Progenitor cell of endocrine pancreas (in vitro differentiated cells): ENCODE results near the gene PACC1. TPM values are rescaled to one million over a fixed set of nuclear protein-coding genes. Genes with fewer than 3 reads are reported as not detected.

Experiments
- DNase-seq: peaks from one replicate; pipeline ENCODE4 v3.0.0; 2021; ENCODE audit warnings: low spot score; ENCODE audit not compliant: unreplicated experiment
- H3K27ac Mint-ChIP-seq: 2 replicates; pipeline ENCODE4 v1.8.0; 2021; ENCODE audit warnings: mild to moderate bottlenecking, moderate library complexity, mixed read lengths
- H3K27me3 Mint-ChIP-seq: 2 replicates; pipeline ENCODE4 v1.8.0; 2021; ENCODE audit warnings: mixed read lengths
- H3K36me3 Mint-ChIP-seq: 2 replicates; pipeline ENCODE4 v1.8.0; 2022; ENCODE audit warnings: mixed read lengths; ENCODE audit not compliant: insufficient read depth
- H3K4me1 Mint-ChIP-seq: 2 replicates; pipeline ENCODE4 v1.8.0; 2021; ENCODE audit warnings: low read depth, mixed read lengths
- H3K4me3 Mint-ChIP-seq: 2 replicates; pipeline ENCODE4 v1.8.0; 2021; ENCODE audit warnings: low read depth, mild to moderate bottlenecking, moderate library complexity, mixed read lengths
- H3K9me3 Mint-ChIP-seq: 2 replicates; pipeline ENCODE4 v1.8.0; 2021; ENCODE audit warnings: low read depth, mixed read lengths
- CTCF ChIP-seq: fragments of 200-600 bp; sonication (generic); IDR thresholded peaks from one replicate; pipeline ENCODE4 v1.5.0; 2021; ENCODE audit warnings: antibody characterized with exemption, mild to moderate bottlenecking; ENCODE audit not compliant: unreplicated experiment
- total RNA-seq: library from RNA; stranded (reverse); gene quantifications from 2 replicates; pipeline ENCODE4 v1.2.1, GENCODE V29; 2021

Gene PACC1
- total RNA-seq, 1 donor from 2014 or later, result 24.5 TPM

GRCh38 chr1:212432272-212432660 lies 17.6 kb upstream of the PACC1 start:
- Mint-ChIP-seq H3K36me3 (peaks cover 2% of the 10 kb centered on the region), H3K4me1 (peaks cover 20% of the 10 kb centered on the region), H3K27ac (peak overlapping the region; percentile 33), H3K9me3 (no peaks in the 10 kb centered on the region), H3K4me3 (peak overlapping the region; percentile 62), H3K27me3 (no peaks in the 10 kb centered on the region)
- TF ChIP-seq CTCF, result no peak
- DNase-seq, result no peak

GRCh38 chr1:212431644-212432043 lies 17.0 kb upstream of the PACC1 start:
- Mint-ChIP-seq H3K27ac (no peak overlapping the region), H3K4me3 (peak overlapping the region; percentile 32), H3K27me3 (no peaks in the 10 kb centered on the region), H3K36me3 (peaks cover 2% of the 10 kb centered on the region), H3K9me3 (no peaks in the 10 kb centered on the region), H3K4me1 (peaks cover 20% of the 10 kb centered on the region)
- TF ChIP-seq CTCF, result no peak
- no peak for DNase-seq

GRCh38 chr1:212430955-212431394 lies 16.3 kb upstream of the PACC1 start:
- peaks cover 20% of the 10 kb centered on the region for H3K4me1 Mint-ChIP-seq
- no peak for TF ChIP-seq CTCF
- DNase-seq, result no peak
- peak overlapping the region; percentile 32 for H3K4me3 Mint-ChIP-seq
- peaks cover 2% of the 10 kb centered on the region for H3K36me3 Mint-ChIP-seq
- H3K9me3 Mint-ChIP-seq, result no peaks in the 10 kb centered on the region
- no peaks in the 10 kb centered on the region for H3K27me3 Mint-ChIP-seq
- H3K27ac Mint-ChIP-seq, result no peak overlapping the region

GRCh38 chr1:212430416-212430815 lies 15.7 kb upstream of the PACC1 start:
- peaks cover 2% of the 10 kb centered on the region for H3K36me3 Mint-ChIP-seq
- no peak for DNase-seq
- H3K27ac Mint-ChIP-seq, result no peak overlapping the region
- H3K4me1 Mint-ChIP-seq, result peaks cover 20% of the 10 kb centered on the region
- H3K9me3 Mint-ChIP-seq, result no peaks in the 10 kb centered on the region
- no peaks in the 10 kb centered on the region for H3K27me3 Mint-ChIP-seq
- no peak overlapping the region for H3K4me3 Mint-ChIP-seq
- TF ChIP-seq CTCF, result no peak

GRCh38 chr1:212428496-212428895 lies 13.8 kb upstream of the PACC1 start:
- TF ChIP-seq CTCF, result no peak

More at GRCh38 chr1:212428496-212428895, 13.8 kb upstream of the PACC1 start:
- Mint-ChIP-seq H3K27ac (no peak overlapping the region), H3K36me3 (no peaks in the 10 kb centered on the region), H3K4me3 (no peak overlapping the region), H3K9me3 (no peaks in the 10 kb centered on the region), H3K4me1 (peaks cover 20% of the 10 kb centered on the region), H3K27me3 (no peaks in the 10 kb centered on the region)
- no peak for DNase-seq
